GM21367 (cell line): Measurements from ENCODE around the gene HIVEP2.

Experiments
- ATAC-seq: cut with Tn5 transposase; IDR thresholded peaks from one replicate; pipeline ENCODE4 v1.9.1; 2021; ENCODE audit not compliant: unreplicated experiment

HIVEP2 gene

DNA sequence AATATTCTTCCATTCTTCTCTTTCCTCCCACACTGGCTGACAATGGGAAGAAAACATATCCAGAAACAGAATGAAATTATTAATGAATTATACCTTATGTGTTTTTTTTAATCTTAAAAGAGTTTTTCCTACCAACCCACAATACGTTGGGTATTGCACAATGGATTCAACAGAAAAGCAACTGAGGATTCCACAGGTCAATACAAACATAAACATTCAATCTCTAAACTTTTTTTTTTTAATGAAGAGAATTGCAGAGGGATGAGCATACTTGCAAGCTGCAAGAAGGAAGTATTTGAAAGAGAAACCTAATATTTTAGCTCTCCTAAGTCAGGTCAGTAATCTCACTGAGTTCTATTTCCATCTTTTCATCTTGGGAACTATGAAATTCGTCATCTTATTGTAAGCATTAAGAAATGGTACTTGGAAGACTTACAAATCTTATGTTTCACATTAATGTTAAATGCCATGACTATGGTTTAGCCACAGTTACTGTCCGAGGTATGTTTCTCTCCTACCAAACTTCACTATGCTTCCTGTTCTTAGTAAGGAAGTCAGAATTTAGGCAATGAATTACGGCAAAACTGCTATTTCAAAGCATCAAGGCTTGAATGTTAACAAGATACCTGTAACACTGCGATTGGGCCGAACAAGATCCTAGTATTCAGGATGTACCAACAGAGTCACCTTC is 100.8 kb downstream of the HIVEP2 start:
- no peak for ATAC-seq

DNA sequence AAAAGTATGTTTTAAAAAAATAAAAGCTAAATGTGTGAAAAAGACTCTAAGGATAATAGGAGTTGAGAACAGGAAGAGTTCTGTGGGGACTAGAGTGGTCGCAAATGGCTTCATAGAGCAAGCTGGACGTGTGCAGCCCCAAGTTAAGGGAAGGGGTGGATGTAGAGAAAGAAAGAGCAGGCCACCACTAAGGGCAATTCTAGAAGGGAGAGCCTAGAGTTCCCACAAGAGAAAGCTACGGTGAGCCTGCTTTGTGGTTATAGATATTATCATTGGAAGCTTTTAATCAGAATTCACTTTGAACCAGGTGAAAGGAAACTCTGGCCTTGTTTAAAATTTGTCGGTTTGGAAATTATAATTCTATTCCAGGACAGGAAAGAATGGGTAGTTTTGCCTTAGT is 101.6 kb downstream of the HIVEP2 start:
- no peak for ATAC-seq

DNA sequence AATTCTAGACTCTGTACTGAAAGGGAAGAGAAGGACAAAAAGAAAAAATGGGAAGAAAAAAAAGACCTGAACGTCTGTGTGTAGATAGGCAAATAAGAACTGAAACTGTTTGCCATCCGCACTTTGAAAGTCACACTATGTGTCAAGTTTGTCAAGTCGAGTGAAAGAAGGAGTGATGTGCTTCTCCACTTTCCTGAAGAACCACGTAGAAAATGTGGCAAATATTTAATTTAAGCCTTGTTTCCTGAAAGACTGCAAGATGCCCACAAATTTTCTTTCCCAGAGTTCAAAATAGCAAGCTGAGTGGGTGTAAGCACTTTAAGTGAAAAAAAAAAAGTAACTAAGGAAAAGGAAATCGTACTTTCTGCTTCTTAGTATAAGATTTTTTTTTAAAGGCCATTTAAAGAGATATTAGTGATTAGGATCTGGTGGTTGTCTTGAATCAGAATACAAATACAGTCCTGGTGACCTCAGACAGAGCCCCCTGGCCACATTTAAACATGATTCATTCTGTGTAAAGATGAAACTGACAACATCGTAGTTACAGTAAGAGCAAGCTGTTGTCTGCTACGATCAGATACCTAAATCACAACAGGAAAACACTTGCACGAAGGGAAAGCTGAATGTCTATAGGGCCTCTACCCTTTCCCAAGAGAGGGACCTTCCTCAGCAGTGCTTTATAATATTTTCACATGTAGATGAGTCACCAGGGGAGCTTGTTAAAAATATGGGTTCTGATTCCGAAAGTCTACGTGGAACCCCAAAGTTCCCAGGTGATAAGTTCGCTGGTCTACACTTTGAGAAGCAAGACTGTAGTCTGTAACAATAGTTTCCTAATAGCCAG is 102.3 kb downstream of the HIVEP2 start:
- peak; percentile 54 for ATAC-seq

DNA sequence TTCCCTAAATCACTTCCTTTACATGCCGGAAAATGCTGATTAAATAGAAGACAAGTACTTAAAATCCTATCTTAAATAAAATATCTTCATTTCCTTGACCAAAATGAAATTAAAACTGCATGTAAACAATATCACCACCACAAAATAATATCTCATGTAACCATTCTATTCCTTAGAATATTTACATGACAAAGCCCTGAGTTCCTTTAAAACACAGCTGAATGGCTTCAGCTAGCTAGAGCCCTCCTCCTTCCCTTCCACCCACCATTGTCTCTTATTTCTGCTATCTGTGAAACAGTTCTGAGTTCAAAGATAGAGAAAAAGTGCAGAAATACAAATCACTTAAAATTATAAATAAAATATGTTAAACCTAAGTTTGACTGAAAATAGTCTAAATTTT is 103.1 kb downstream of the HIVEP2 start:
- no peak for ATAC-seq

DNA sequence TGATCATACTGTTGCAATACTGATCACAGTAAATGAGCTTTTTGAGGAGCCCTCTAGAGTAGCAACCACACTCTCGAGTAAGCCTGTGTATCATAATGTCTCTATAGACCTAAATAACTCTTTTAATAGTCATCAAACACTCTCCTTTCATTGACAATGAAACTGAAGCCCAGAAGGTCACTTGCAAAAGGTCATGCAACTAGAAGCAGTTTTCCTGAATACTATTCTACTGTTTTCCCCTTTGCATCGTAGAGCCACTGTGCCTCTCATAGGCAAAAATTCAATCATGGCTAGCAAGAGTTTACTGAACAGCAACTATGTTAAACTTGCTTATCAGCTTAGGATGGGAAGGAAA is 105.3 kb downstream of the HIVEP2 start:
- no peak for ATAC-seq

DNA sequence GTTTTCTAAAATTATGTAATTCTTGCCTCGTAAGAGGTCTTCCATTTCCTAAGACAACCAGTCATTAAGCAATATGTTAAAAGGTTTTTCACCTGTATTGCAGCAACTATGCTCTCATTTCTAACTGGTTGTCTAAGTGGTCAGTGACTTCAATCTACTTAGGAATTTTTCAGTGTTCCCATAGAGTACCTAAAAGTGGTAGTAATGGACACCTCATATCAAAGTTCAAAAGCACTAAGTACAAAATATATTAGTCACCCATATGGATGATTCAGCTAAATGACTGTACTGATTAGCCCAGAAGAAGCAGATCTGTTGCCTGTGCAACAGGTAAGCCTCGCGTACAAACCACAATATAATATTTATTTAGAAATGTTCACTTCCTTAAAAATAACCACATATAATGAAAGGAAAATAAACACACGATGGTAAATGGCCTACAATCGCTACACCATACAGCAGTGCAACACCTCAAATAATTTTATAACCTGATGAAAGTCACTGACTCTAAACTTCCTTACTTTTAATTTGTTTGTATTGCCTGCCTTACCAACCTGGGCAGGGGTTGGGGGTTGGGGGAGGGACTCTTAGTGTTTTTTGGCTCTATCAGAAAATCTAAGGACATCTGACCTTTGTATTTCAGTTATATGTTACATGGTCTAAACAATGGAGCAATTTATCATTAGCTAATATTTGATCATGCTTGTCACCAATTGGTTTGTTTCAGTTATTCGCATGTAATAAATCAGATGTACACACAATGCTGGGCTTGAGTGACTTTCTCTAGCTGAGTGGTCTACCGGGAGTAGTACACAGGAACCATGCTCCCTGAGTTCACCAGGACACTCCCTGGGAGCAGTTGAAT is 105.9 kb downstream of the HIVEP2 start:
- ATAC-seq: no peak

DNA sequence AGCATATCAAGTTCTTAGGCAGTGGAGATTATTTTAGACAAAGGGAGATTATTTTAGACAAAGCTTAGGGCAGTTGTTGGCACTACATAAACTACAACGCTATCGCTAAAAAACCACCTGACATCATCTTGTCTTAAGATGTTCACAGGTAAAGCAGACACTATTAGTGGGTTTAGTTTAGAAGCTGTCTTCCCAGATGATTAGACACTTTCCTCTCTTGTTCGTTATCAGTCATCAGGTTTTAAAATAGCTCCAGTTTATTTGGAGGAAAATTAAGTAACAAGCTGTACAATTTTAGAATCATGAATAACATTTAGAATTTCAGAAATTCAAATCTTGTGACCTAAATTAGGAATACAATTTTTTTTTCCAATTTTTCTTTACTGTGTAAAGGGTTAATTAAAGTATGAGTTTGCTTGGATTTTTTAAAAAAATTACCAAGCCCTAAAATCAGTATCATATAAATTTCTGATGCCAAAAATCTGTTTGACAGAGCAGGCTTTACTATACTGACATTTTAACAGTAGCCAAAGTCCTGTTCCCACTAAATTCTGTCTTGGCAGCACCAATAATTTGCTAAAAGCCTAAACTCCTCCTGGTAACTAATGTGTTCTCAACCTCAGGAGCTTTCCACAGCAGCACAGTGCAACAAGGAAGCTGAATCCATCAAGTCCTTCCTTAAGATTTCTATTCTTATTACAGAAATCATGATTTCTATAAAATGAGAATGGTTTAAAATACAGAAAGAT is 109.0 kb downstream of the HIVEP2 start:
- ATAC-seq: no peak

DNA sequence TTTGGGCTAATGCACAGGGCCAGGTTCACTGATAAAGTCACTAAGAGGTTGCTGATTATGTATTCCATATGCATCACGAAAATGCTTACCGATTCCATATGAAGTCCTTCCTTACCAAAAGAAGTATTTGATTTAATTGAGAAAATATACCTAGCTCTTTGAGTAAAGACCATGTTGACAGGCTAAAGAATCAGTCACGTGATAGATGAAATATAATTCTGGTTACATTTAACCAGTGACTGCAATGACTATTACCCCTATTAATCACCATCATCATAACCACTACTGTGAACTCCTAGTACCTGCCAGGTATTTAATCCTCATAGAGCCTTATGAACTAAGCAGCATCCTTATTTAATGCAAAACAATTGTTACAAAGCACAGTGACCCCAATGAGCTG is 110.1 kb downstream of the HIVEP2 start:
- no peak for ATAC-seq

DNA sequence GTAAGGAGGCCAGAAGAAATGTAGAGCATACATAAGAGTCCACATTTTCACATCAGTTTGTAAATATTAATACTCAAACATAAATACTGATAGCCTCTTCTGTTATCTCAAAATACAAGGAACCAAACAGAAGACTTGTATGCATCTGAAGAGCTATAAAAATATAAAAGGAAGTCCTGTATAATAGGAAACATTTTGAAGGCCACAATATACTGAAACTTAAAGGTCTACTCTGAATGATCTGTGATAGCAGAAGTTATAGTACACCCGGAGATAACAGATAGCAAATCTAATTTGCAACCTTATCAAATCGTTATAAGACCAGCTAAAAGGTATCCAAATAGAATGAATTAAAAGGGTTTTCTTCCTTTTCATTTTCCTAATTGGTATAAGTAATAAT is 111.2 kb downstream of the HIVEP2 start:
- ATAC-seq: no peak

DNA sequence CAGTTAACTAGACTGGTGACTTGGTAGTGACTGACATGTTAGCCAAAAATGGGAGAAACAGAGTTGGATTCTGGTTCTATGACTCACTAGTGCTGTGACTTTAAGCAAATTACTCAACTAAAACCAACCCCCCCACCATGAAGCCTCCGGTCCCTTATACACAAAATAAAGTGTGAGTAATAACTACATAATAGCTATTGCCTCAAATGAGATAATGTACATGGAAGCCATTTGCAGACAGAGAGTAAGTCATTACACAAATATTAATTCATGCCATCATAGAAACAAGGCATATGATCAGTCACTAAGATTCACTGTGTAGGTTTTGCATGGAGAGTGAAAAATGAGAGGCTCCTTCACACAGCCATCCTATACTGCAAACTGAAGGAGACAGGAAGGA is 111.9 kb downstream of the HIVEP2 start:
- no peak for ATAC-seq

DNA sequence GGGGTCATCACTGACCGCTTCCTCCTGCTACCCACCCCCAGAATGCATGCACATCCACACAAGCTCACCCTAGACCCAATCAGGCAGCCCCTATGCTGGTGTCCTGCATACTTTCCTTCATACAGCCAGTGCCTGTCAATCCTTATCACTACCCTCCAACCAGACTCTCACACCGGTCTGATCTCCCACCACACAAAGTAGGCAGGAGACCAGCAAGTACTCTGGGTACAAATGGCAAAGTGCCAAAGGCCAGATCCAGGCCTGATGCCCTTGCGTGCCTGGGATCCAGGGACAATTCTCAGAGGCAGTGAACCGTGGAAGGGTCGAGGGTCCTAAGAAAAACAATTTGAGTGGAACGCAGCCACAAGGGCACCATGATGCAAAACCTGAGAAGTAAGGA is 114.2 kb downstream of the HIVEP2 start:
- ATAC-seq: no peak

DNA sequence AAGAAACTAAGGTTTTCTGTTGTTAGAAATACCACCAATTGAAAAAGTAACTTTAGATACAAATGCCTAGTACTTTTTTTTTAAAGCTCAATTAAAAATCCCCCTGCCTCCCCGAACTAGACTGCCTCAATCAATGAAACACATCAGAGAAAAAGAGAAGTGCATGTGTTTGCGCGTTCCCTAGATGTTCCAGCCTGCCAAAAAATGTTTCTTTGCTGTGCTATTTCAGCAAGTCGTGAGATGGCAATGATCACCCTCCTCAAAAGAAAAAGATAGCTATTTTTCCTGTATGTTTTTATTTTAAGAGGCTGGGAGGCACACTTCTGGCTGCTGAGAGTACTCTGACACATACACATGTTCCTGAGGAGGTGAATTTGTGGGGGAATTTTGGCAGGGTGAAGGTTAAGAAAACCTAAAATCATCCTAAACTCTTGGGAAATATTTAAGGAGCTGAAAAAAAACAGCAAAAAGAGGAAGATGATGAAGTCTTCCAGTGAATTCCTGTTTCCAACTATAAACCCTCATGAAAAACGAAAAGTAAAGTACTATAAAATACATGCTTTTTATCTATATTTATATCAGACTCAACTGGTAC is 114.8 kb downstream of the HIVEP2 start:
- ATAC-seq: no peak

DNA sequence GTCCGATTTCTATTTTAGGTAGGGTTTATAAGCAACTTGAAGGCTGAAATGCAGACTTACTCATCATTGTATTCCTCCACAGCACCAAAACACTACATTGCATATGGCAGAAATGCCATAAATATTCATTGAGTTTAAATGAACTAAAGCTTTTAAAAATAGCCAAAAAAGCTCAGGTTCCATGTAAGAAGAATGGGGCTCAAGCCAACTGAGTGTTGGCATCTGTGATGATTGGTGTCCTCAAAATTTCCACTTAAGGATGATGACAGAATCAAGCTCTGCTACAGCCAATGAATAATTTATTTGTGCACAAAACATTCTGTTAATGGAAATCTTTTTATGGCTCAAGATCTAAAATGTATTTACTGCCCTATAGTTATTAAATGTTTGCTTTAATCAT is 115.4 kb downstream of the HIVEP2 start:
- no peak for ATAC-seq

DNA sequence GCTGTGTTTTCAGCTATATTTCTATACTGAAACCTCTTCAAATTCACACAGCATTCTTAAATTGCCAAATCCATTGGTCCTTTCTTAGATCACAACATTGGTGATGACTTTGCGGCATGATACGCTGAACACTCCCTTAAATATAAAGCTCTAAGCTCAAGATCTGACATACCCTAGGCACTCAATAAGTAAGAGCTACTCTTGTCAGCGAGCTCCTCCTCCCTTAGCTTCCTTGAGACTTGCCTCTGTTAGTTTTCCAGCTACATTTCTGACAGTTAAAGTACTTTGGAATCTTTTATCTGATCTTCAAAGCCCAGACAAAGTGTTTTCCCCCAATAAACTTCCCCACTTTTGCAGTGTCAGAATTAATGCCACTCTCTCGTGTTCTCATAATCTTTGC is 117.0 kb downstream of the HIVEP2 start:
- no peak for ATAC-seq

DNA sequence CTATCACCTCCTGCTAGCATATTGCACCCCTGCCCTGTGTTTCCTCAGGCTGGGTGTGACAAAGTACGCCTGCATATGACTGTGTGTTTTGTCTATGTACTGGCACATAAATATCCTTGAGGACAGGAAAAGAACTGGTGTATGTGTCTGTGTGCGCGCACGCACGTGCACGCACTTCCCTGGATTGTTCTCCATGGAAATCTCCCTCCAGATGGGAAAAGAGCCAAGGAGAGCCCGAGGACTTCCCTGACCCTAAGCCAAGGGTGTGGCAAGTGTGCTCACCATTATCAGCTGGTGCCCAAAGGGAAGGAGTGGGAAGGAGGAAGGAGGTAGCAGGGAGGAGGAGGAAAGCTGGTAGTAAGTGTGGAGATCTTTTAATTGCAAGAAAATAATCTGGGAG is 117.6 kb downstream of the HIVEP2 start:
- no peak for ATAC-seq

DNA sequence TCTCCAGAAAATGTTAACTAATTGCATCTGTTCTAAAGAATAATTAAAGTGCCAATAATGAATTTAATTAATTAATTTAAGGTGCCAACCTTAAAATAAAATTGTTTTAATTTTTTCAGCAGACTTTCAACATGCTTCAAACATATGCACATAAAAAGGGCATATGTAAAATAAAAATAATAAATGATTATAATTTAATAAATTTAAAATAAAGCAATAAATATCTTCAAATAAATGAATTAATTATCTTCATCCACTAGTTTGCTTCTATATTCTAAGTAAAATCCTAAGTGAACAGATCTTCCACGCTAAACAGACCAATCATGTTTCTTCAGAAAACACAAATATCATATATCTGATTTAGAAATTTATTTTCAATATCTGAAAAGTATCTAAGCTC is 119.2 kb downstream of the HIVEP2 start:
- no peak for ATAC-seq

DNA sequence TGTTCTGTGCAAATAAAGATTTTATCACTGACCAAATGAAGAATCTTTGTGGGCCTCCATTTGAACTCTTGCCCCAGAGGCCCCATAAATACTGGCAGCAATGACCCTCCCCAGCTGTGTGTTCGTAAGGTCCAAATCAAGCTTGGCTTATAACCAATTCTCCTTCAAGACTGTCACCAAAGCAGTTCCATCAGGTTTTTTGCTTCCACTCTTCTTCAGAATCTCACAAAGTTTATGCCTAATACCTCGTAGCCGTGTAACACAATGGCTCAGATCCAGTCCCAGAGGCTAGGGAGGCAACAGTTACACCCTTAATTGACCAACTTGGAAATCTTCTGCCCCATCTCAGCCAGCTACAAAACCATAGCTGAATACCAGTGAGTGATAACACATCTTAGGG is 120.5 kb downstream of the HIVEP2 start:
- no peak for ATAC-seq

DNA sequence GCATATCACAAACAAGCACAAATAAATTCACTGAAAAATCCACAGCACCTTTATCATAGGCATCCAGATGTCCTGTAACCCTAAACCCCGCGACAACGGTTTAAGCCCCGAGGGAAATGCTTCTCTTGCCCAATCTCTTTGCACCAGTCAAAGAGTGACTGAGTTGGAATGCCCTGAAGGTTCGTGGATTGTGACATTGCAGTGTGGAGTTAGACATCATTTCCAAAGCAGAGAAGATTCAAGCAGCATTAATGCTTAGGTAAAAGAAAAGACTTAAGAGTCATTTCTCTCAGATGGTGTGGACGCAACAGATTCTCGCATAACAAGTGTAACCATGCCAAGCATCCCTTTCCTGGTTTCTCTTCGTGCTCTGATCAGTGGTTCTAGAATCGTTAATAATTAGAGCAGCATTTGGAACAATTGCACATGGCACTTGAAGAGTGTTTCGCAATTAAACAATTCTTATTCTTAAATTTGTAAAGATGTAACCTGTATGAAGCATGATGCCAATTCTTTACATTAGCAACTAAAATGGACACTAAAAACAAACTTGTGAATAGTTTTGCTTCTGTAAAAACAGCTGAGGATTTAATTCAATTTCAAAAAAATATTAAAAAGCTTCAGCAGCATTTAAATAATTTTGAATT is 121.6 kb downstream of the HIVEP2 start:
- ATAC-seq: no peak

DNA sequence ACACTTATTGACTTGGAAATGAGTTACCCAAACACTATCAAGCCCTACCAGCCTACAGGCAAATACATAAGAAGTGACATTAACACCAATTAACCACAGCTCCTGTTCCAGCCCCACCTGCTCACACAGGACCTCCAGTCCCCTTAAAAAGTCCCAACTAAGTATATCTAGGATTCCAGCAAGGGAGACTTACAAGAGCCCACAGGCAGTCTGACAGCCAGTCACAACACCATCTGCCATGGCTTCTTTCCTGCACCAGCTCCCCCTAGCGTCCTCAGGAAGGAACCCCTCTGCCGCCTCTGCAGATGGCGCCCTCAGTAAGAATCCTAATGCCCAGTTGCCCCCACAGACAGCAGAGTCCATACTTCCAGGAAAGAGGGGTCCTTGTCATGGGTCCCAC is 122.1 kb downstream of the HIVEP2 start:
- ATAC-seq: no peak

DNA sequence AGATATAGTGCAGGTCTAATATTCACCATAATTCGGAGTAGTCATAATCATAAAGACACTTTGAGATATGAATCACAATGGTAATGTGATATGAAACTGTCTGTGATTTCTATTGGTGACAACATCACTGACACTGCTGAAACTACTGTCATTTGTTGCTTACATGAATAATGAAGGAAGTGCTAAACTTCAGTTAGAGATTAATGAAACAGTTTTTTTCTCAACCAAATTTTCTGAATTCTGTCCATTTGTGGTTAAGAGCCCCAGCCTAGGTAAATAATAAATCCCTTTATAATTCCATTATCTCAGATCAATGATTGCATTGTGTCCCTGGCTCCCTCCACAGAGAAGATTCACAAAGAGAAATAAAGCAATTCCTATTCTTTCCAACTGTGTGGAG is 122.6 kb downstream of the HIVEP2 start:
- ATAC-seq: peak; percentile 52
